Hepatocyte (in vitro differentiated cells): ENCODE measurements around the gene SGMS1.

Experiments used
- EZH2 ChIP-seq: fragments of 200-600 bp; sonication (generic); IDR thresholded peaks from 2 replicates; pipeline ENCODE4 v1.6.1; 2016; ENCODE audit warnings: antibody characterized with exemption, mild to moderate bottlenecking, borderline replicate concordance
- TF ChIP-seq, protein P1 (sequence below): fragments of 200-600 bp; sonication (generic); IDR thresholded peaks from 2 replicates; pipeline ENCODE4 v1.5.1; 2016; ENCODE audit warnings: antibody characterized with exemption, mild to moderate bottlenecking; ENCODE audit not compliant: poor library complexity

DNA sequence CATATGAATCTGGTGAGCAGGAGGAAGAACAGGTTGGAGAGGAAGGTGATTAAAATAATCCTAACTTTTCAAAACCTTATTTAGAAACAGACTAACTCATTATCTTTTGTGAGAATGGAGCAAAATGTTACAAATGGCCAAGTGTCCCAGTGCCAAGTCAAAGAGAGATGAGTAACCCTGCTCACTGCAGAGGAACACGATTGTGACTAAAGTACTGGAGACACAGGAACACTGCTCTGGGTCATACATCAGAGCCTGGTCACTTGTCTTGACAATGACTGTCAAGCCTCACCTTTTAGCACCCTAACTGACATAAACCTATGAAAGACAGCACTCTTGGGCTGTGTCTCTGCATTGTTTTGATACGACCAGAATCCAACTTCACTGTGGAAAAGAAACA, 108.8 kb downstream of the SGMS1 start:
- TF ChIP-seq, protein P1, sequence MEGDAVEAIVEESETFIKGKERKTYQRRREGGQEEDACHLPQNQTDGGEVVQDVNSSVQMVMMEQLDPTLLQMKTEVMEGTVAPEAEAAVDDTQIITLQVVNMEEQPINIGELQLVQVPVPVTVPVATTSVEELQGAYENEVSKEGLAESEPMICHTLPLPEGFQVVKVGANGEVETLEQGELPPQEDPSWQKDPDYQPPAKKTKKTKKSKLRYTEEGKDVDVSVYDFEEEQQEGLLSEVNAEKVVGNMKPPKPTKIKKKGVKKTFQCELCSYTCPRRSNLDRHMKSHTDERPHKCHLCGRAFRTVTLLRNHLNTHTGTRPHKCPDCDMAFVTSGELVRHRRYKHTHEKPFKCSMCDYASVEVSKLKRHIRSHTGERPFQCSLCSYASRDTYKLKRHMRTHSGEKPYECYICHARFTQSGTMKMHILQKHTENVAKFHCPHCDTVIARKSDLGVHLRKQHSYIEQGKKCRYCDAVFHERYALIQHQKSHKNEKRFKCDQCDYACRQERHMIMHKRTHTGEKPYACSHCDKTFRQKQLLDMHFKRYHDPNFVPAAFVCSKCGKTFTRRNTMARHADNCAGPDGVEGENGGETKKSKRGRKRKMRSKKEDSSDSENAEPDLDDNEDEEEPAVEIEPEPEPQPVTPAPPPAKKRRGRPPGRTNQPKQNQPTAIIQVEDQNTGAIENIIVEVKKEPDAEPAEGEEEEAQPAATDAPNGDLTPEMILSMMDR: no peak
- no peak for TF ChIP-seq EZH2
